H9 (cell line): ENCODE measurements around the gene BOD1L2. TPM values are rescaled to one million over a fixed set of nuclear protein-coding genes. Genes with fewer than 3 reads are reported as not detected.

ENCODE experiments used
- DNase-seq: peaks from one replicate; pipeline ENCODE4 v3.0.0-alpha.2; 2017
- H2AFZ ChIP-seq: one replicate; pipeline ENCODE4 v1.6.1; 2013; ENCODE audit warnings: mild to moderate bottlenecking, low read length, control low read depth, moderate library complexity
- H2AK5ac ChIP-seq: 2 replicates; pipeline ENCODE4 v1.6.1; 2013; ENCODE audit warnings: low read length, control low read depth, mixed read lengths; ENCODE audit not compliant: insufficient read length
- H2BK120ac ChIP-seq: one replicate; pipeline ENCODE4 v1.6.1; 2013; ENCODE audit warnings: low read depth, mild to moderate bottlenecking, low read length, control low read depth, inconsistent platforms; ENCODE audit not compliant: poor library complexity, severe bottlenecking
- H2BK12ac ChIP-seq: 2 replicates; pipeline ENCODE4 v1.6.1; 2013; ENCODE audit warnings: low read length, control low read depth, mixed read lengths, low read depth; ENCODE audit not compliant: insufficient read length
- H2BK15ac ChIP-seq: 2 replicates; pipeline ENCODE4 v1.6.1; 2013; ENCODE audit warnings: low read depth, low read length, control low read depth
- H2BK20ac ChIP-seq: one replicate; pipeline ENCODE4 v1.6.1; 2013; ENCODE audit warnings: low read depth, mild to moderate bottlenecking, low read length, control low read depth, inconsistent platforms; ENCODE audit not compliant: poor library complexity, severe bottlenecking
- H2BK5ac ChIP-seq: 2 replicates; pipeline ENCODE4 v1.6.1; 2013; ENCODE audit warnings: low read length, control low read depth, mixed read lengths; ENCODE audit not compliant: insufficient read length
- H3K14ac ChIP-seq: 2 replicates; pipeline ENCODE4 v1.6.1; 2013; ENCODE audit warnings: low read length, control low read depth; ENCODE audit not compliant: insufficient read depth
- H3K18ac ChIP-seq: 2 replicates; pipeline ENCODE4 v1.6.1; 2013; ENCODE audit warnings: low read depth, mild to moderate bottlenecking, mixed read lengths, low read length, control low read depth; ENCODE audit not compliant: insufficient read length
- H3K23ac ChIP-seq: 2 replicates; pipeline ENCODE4 v1.6.1; 2013; ENCODE audit warnings: low read length, control low read depth, mixed read lengths, low read depth; ENCODE audit not compliant: insufficient read length
- H3K23me2 ChIP-seq: 2 replicates; pipeline ENCODE4 v1.6.1; 2013; ENCODE audit warnings: low read depth, mild to moderate bottlenecking, mixed read lengths, low read length, control low read depth; ENCODE audit not compliant: insufficient read length, poor library complexity, severe bottlenecking
- H3K27ac ChIP-seq: 2 replicates; pipeline ENCODE4 v1.5.1; 2013; ENCODE audit warnings: low read length, control low read depth, mixed read lengths, low read depth; ENCODE audit not compliant: insufficient read length
- H3K27me3 ChIP-seq: 2 replicates; pipeline ENCODE4 v1.6.1; 2013; ENCODE audit warnings: low read length, control low read depth, inconsistent platforms; ENCODE audit not compliant: insufficient read depth
- H3K4ac ChIP-seq: 2 replicates; pipeline ENCODE4 v1.6.1; 2013; ENCODE audit warnings: low read depth, mild to moderate bottlenecking, control low read depth, inconsistent platforms, low read length, moderate library complexity
- H3K4me1 ChIP-seq: 2 replicates; pipeline ENCODE4 v1.6.1; 2013; ENCODE audit warnings: low read length, control low read depth, inconsistent platforms; ENCODE audit not compliant: insufficient read depth
- H3K4me2 ChIP-seq: 2 replicates; pipeline ENCODE4 v1.6.1; 2013; ENCODE audit warnings: low read length, control low read depth, mixed read lengths; ENCODE audit not compliant: insufficient read length, insufficient read depth
- H3K56ac ChIP-seq: 2 replicates; pipeline ENCODE4 v1.6.1; 2013; ENCODE audit warnings: low read depth, mild to moderate bottlenecking, mixed read lengths, low read length, control low read depth; ENCODE audit not compliant: insufficient read length
- H3K79me1 ChIP-seq: 2 replicates; pipeline ENCODE4 v1.6.1; 2013; ENCODE audit warnings: low read depth, mild to moderate bottlenecking, moderate library complexity, low read length, control low read depth, inconsistent platforms; ENCODE audit not compliant: insufficient read depth, poor library complexity, severe bottlenecking
- H3K79me2 ChIP-seq: 2 replicates; pipeline ENCODE4 v1.6.1; 2013; ENCODE audit warnings: low read length, control low read depth, inconsistent platforms; ENCODE audit not compliant: insufficient read depth
- H3K9ac ChIP-seq: 2 replicates; pipeline ENCODE4 v1.6.1; 2013; ENCODE audit warnings: low read length, control low read depth, mixed read lengths; ENCODE audit not compliant: insufficient read length; ENCODE audit errors: extremely low read depth
- H3K9me3 ChIP-seq: one replicate; pipeline ENCODE4 v1.6.1; 2013; ENCODE audit warnings: low read depth, low read length, inconsistent platforms; ENCODE audit not compliant: control insufficient read depth
- H3T11ph ChIP-seq: one replicate; pipeline ENCODE4 v1.6.1; 2013; ENCODE audit warnings: mild to moderate bottlenecking, low read length, control low read depth, inconsistent platforms
- H4K20me1 ChIP-seq: one replicate; pipeline ENCODE4 v1.6.1; 2013; ENCODE audit not compliant: control insufficient read depth, insufficient read length, insufficient read depth
- H4K5ac ChIP-seq: 2 replicates; pipeline ENCODE4 v1.6.1; 2013; ENCODE audit warnings: low read depth, mild to moderate bottlenecking, mixed read lengths, low read length, control low read depth; ENCODE audit not compliant: insufficient read length
- H4K8ac ChIP-seq: replicated peaks from 2 replicates; pipeline ENCODE4 v1.6.1; 2013; ENCODE audit warnings: low read length, control low read depth, mixed read lengths, low read depth; ENCODE audit not compliant: insufficient read length
- H4K91ac ChIP-seq: 2 replicates; pipeline ENCODE4 v1.6.1; 2013; ENCODE audit warnings: low read depth, mild to moderate bottlenecking, moderate library complexity, mixed read lengths, low read length, control low read depth; ENCODE audit not compliant: insufficient read length
- H3K27ac Mint-ChIP-seq, 3 experiments: 2 replicates in 2 of 3; 3 replicates in 1 of 3; pipeline ENCODE4 v1.8.0; 2020 to 2021; ENCODE audit warnings: mixed read lengths in 3 of 3, mild to moderate bottlenecking in 1 of 3, moderate library complexity in 1 of 3
- H3K27me3 Mint-ChIP-seq: 2 replicates; pipeline ENCODE4 v1.8.0; 2021; ENCODE audit warnings: low read depth, mild to moderate bottlenecking, moderate library complexity, mixed read lengths
- H3K36me3 Mint-ChIP-seq, 3 experiments: 2 replicates in 2 of 3; 3 replicates in 1 of 3; pipeline ENCODE4 v1.8.0; 2020 to 2021; ENCODE audit warnings: low read depth in 3 of 3, mixed read lengths in 3 of 3; ENCODE audit not compliant: insufficient read depth in 1 of 3
- H3K4me1 Mint-ChIP-seq, 2 experiments: 2 replicates each; pipeline ENCODE4 v1.8.0; 2020; ENCODE audit warnings: mixed read lengths in 2 of 2
- H3K4me3 Mint-ChIP-seq, 2 experiments: 2 replicates in 1 of 2; 3 replicates in 1 of 2; pipeline ENCODE4 v1.8.0; 2020 to 2021; ENCODE audit warnings: mild to moderate bottlenecking in 2 of 2, mixed read lengths in 2 of 2, moderate library complexity in 1 of 2
- H3K9me3 Mint-ChIP-seq, 2 experiments: 2 replicates in 1 of 2; 3 replicates in 1 of 2; pipeline ENCODE4 v1.8.0; 2020; ENCODE audit warnings: mild to moderate bottlenecking in 2 of 2, mixed read lengths in 2 of 2, moderate library complexity in 1 of 2
- WGBS: extraction: QIAGEN DNeasy Blood & Tissue Kit; methylation state at CpG from one replicate; pipeline ENCODE4 v1.1.7; 2013; ENCODE audit warnings: missing lambda C conversion rate, low lambda C conversion rate, mixed read lengths; ENCODE audit not compliant: insufficient read length; ENCODE audit errors: extremely low coverage; 5-methylcytosine and 5-hydroxymethylcytosine counted together
- total RNA-seq: library from RNA; stranded (reverse); gene quantifications from 2 replicates; pipeline ENCODE4 v1.2.1, GENCODE V29; 2021
- TF ChIP-seq, protein P1 (sequence below): fragments of 200-600 bp; sonication (generic); conservative IDR thresholded peaks from 3 replicates; pipeline ENCODE4 v1.8.0; 2021; ENCODE audit warnings: antibody characterized with exemption, mild to moderate bottlenecking

BOD1L2 gene
- total RNA-seq, 1 experiment from 2014 or later: not detected

DNA sequence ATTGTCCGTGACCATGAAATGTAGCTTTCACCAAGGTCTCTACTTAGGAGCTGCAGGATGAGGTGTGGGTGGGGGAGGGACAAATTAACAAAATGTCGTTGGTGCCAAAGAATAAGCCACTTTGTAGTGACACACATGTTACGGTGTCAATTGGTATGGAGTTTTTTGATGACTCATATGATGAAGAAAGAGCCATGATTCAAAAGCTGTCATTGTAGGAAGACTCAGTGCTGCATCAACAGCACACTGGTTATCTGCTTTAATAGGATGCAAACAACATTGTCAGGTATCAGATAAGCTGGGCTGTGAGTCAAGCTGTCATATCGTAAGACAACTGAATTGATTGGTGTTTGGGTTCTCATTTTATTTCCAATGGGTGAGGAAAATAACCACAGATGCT is 36.6 kb upstream of the BOD1L2 start:
- H4K8ac ChIP-seq: no peak overlapping the region
- no peak overlapping the region for H3K23ac ChIP-seq
- no CpG with 5 or more reads among the region's 4 CpGs for WGBS
- no peaks in the 10 kb centered on the region for H4K20me1 ChIP-seq
- H3K4ac ChIP-seq: no peak overlapping the region
- no peaks in the 10 kb centered on the region for H3K9me3 ChIP-seq
- no peak overlapping the region for H3K4me2 ChIP-seq
- H2AK5ac ChIP-seq: no peak overlapping the region
- no peak overlapping the region for H3K14ac ChIP-seq
- no peaks in the 10 kb centered on the region for H3K79me1 ChIP-seq
- no peak overlapping the region for H3K9ac ChIP-seq
- DNase-seq: no peak
- no peak overlapping the region for H2BK20ac ChIP-seq
- no peaks in the 10 kb centered on the region for H3K27me3 Mint-ChIP-seq
- no peak overlapping the region for H3T11ph ChIP-seq
- H4K91ac ChIP-seq: no peak overlapping the region
- no peak overlapping the region for H3K27ac Mint-ChIP-seq
- no peak overlapping the region for H3K56ac ChIP-seq
- no peaks in the 10 kb centered on the region for H3K4me1 ChIP-seq
- H3K36me3 Mint-ChIP-seq: no peaks in the 10 kb centered on the region
- no peaks in the 10 kb centered on the region for H3K27me3 ChIP-seq
- H4K5ac ChIP-seq: no peak overlapping the region
- no peak overlapping the region for H2BK12ac ChIP-seq
- H2AFZ ChIP-seq: no peak overlapping the region
- no peaks in the 10 kb centered on the region for H3K23me2 ChIP-seq
- no peak overlapping the region for H3K4me3 Mint-ChIP-seq
- TF ChIP-seq, protein P1, sequence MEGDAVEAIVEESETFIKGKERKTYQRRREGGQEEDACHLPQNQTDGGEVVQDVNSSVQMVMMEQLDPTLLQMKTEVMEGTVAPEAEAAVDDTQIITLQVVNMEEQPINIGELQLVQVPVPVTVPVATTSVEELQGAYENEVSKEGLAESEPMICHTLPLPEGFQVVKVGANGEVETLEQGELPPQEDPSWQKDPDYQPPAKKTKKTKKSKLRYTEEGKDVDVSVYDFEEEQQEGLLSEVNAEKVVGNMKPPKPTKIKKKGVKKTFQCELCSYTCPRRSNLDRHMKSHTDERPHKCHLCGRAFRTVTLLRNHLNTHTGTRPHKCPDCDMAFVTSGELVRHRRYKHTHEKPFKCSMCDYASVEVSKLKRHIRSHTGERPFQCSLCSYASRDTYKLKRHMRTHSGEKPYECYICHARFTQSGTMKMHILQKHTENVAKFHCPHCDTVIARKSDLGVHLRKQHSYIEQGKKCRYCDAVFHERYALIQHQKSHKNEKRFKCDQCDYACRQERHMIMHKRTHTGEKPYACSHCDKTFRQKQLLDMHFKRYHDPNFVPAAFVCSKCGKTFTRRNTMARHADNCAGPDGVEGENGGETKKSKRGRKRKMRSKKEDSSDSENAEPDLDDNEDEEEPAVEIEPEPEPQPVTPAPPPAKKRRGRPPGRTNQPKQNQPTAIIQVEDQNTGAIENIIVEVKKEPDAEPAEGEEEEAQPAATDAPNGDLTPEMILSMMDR: no peak
- H3K27ac ChIP-seq: no peak overlapping the region
- no peak overlapping the region for H3K18ac ChIP-seq
- H2BK120ac ChIP-seq: no peak overlapping the region
- no peaks in the 10 kb centered on the region for H3K79me2 ChIP-seq
- no peaks in the 10 kb centered on the region for H3K9me3 Mint-ChIP-seq
- H2BK15ac ChIP-seq: no peak overlapping the region
- no peak overlapping the region for H2BK5ac ChIP-seq
- H3K4me1 Mint-ChIP-seq: 0 out of 4 replicates have a peak, but pooled peaks cover 0 to 3% of the 10 kb centered on the region in 2 experiments
